Measurements from ENCODE around the gene ACTG1. TPM values are rescaled to one million over a fixed set of nuclear protein-coding genes. Genes with fewer than 3 reads are reported as not detected.

ACTG1 gene
- total RNA-seq, 4 donors from 2014 or later = 322 to 934 (median 415) TPM

DNA sequence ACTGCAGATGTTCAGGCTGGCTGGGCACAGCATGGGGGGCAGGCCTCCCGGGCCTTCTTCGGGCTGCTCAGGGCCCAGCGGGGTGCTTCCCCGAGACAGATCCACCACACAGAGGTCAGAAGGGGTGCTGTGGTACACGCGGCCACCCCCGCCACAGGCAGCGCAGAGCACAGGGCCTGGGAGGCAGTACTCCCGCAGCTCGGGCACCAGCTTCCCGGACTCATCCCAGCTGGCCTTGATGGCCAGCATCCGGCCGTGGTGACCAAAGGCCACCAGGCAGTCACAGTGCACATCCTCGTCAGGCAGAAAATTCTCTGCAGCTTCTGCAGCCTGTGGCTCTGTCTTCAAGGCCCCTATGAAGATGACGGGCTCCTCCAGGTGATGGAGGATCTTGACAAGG is 37.7 kb upstream of the ACTG1 start:
- Histone ChIP-seq H3K36me3 (peaks cover 0 to 45% of the 10 kb centered on the region in 2 donors), H3K27me3 (no peaks in the 10 kb centered on the region), H3K9me3 (no peaks in the 10 kb centered on the region), H3K27ac (no peak overlapping the region), H3K4me1 (peaks cover 17 to 27% of the 10 kb centered on the region in 2 donors), H3K4me3 (no peak overlapping the region)
- ATAC-seq = no peak
- intact Hi-C loops (cut with DNase I; ENCODE audit: low total_unique reads) (loop anchor here (5.0 kb wide), 1 partner anchor 38 kb away; the partner anchor contains the start of gene ACTG1), in situ Hi-C loops (cut with MboI; ENCODE audit: low sequenced_read_pairs in 4 of 4) (no loop called here)
- no peak for DNase-seq
- no peak for TF ChIP-seq POLR2A (IDR thresholded peaks at IDR 0.05)
- TF ChIP-seq, protein P1, sequence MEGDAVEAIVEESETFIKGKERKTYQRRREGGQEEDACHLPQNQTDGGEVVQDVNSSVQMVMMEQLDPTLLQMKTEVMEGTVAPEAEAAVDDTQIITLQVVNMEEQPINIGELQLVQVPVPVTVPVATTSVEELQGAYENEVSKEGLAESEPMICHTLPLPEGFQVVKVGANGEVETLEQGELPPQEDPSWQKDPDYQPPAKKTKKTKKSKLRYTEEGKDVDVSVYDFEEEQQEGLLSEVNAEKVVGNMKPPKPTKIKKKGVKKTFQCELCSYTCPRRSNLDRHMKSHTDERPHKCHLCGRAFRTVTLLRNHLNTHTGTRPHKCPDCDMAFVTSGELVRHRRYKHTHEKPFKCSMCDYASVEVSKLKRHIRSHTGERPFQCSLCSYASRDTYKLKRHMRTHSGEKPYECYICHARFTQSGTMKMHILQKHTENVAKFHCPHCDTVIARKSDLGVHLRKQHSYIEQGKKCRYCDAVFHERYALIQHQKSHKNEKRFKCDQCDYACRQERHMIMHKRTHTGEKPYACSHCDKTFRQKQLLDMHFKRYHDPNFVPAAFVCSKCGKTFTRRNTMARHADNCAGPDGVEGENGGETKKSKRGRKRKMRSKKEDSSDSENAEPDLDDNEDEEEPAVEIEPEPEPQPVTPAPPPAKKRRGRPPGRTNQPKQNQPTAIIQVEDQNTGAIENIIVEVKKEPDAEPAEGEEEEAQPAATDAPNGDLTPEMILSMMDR (IDR thresholded peaks at IDR 0.05 in 4 of 5, conservative IDR thresholded peaks at IDR 0.05 in 1 of 5) = no peak

- in situ Hi-C loops (cut with MboI; ENCODE audit: low sequenced_read_pairs in 4 of 4) (no loop called here), intact Hi-C loops (cut with DNase I; ENCODE audit: low total_unique reads) (loop anchor here (5.0 kb wide), 1 partner anchor 38 kb away; the partner anchor contains the start of gene ACTG1)
- DNase-seq (no peak), ATAC-seq (no peak)
- Histone ChIP-seq H3K36me3 (peaks cover 0 to 50% of the 10 kb centered on the region in 2 donors), H3K27me3 (no peaks in the 10 kb centered on the region), H3K27ac (no peak overlapping the region), H3K9me3 (no peaks in the 10 kb centered on the region), H3K4me3 (no peak overlapping the region), H3K4me1 (peaks cover 17 to 27% of the 10 kb centered on the region in 2 donors)
- TF ChIP-seq, protein P1 (IDR thresholded peaks at IDR 0.05 in 4 of 5, conservative IDR thresholded peaks at IDR 0.05 in 1 of 5) = no peak
- no peak for TF ChIP-seq POLR2A (IDR thresholded peaks at IDR 0.05)
Measured at GRCh38 chr17:81549826-81550225, 37.2 kb upstream of the ACTG1 start.

DNA sequence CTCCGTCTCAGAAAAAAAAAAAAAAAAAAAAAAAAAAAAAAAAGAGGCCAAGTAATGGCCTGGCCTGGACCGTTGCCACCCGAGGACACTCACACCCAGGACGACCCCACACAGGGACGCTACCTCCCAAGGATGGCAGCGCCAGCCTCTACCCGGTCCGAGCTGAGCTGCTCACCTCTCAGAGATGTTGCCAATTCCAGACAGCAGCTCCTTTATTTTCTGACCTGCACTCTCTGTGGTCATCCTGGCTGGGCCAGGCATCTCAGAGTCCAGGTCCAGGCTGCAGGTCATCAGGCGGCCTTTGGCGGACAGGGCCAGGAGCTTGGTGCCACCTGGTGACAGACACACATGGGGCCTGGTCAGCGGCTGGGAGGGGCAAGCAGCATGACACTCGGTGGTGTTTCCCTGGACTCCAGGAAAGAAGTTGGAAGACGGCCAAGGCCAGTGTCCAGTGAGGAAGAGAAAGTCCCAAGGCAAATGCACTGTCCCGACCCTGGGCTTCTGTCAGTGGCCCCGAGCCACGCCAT is 36.5 kb upstream of the ACTG1 start:
- intact Hi-C loops (cut with DNase I; ENCODE audit: low total_unique reads) = no loop called here
- Histone ChIP-seq H3K27ac (no peak overlapping the region), H3K4me1 (peaks cover 17 to 27% of the 10 kb centered on the region in 2 donors), H3K9me3 (no peaks in the 10 kb centered on the region), H3K36me3 (peaks cover 0 to 57% of the 10 kb centered on the region in 2 donors), H3K4me3 (no peak overlapping the region), H3K27me3 (no peaks in the 10 kb centered on the region)
- DNase-seq (no peak), ATAC-seq (no peak)
- no peak for TF ChIP-seq POLR2A (IDR thresholded peaks at IDR 0.05)
- TF ChIP-seq, protein P1 (IDR thresholded peaks at IDR 0.05 in 4 of 5, conservative IDR thresholded peaks at IDR 0.05 in 1 of 5) = no peak
- in situ Hi-C loops (cut with MboI; ENCODE audit: low sequenced_read_pairs in 4 of 4) = no loop called here

DNA sequence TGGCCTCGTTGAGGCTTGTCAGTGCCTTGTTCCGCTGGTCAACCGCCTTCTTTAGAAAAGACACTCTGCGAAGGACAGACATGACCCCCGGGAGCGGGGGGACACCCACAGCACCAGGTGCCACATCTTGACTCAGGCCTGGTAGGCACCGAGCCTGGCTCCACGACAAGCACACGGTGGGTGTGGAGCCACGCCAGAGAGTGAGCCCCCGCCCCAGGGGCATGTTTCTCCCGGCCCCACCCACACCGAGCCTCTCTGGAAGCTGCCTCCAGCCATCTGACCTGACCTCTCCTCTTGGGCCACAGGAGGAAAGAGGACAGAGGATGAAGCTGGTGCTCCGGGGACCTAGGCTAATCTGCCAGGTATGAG is 35.0 kb upstream of the ACTG1 start:
- no peaks in the 10 kb centered on the region for H3K9me3 ChIP-seq
- H3K4me1 ChIP-seq = peaks cover 8 to 12% of the 10 kb centered on the region in 2 donors
- peaks cover 0 to 71% of the 10 kb centered on the region in 2 donors for H3K36me3 ChIP-seq
- H3K4me3 ChIP-seq = no peak overlapping the region
- DNase-seq = no peak
- no peak for ATAC-seq
- no peaks in the 10 kb centered on the region for H3K27me3 ChIP-seq
- intact Hi-C loops (cut with DNase I; ENCODE audit: low total_unique reads) (no loop called here), in situ Hi-C loops (cut with MboI; ENCODE audit: low sequenced_read_pairs in 4 of 4) (no loop called here)
- TF ChIP-seq POLR2A (IDR thresholded peaks at IDR 0.05) = no peak
- TF ChIP-seq, protein P1 (IDR thresholded peaks at IDR 0.05 in 4 of 5, conservative IDR thresholded peaks at IDR 0.05 in 1 of 5) = no peak
- no peak overlapping the region for H3K27ac ChIP-seq
